DND-41 (cell line): Measurements from ENCODE around the gene GRIA4.

ENCODE experiments used
- ATAC-seq: fragments of 200-7000 bp; cut with Tn5 transposase; 3 replicates; pipeline ENCODE4 v1.9.1; 2021; ENCODE audit warnings: low read depth; ENCODE audit not compliant: insufficient read depth
- DNase-seq: peaks from one replicate; pipeline ENCODE4 v3.0.0-alpha.2; 2020
- H2AFZ ChIP-seq: 2 replicates; pipeline ENCODE4 v1.6.0; 2012; ENCODE audit warnings: low read depth, low read length
- H3K27ac ChIP-seq: 2 replicates; pipeline ENCODE4 v1.5.1; 2012; ENCODE audit warnings: low read length, inconsistent platforms
- H3K27me3 ChIP-seq: fragments of 200-600 bp; sonication (generic); 2 replicates; pipeline ENCODE4 v1.6.0; 2012; ENCODE audit warnings: low read length, mild to moderate bottlenecking, inconsistent platforms; ENCODE audit not compliant: insufficient read depth, poor library complexity
- H3K36me3 ChIP-seq: 2 replicates; pipeline ENCODE4 v1.5.1; 2012; ENCODE audit warnings: low read length, inconsistent platforms; ENCODE audit not compliant: insufficient read depth
- H3K4me1 ChIP-seq: 2 replicates; pipeline ENCODE4 v1.5.1; 2012; ENCODE audit warnings: mild to moderate bottlenecking, low read length; ENCODE audit not compliant: insufficient read depth
- H3K4me2 ChIP-seq: 2 replicates; pipeline ENCODE4 v1.6.0; 2012; ENCODE audit warnings: mild to moderate bottlenecking, moderate library complexity, low read length, inconsistent platforms; ENCODE audit not compliant: insufficient read depth
- H3K4me3 ChIP-seq, 2 experiments: fragments of 200-600 bp in 1 of 2; shearing (Covaris generic) in 1 of 2; 2 replicates each; pipeline ENCODE4 v1.5.1; 2012 to 2016; ENCODE audit warnings: inconsistent platforms in 2 of 2, low read length in 2 of 2, mild to moderate bottlenecking in 2 of 2, low read depth in 1 of 2, moderate library complexity in 1 of 2
- H3K79me2 ChIP-seq: 2 replicates; pipeline ENCODE4 v1.6.0; 2012; ENCODE audit warnings: low read length, inconsistent platforms; ENCODE audit not compliant: insufficient read depth
- H3K9ac ChIP-seq: 2 replicates; pipeline ENCODE4 v1.6.0; 2012; ENCODE audit warnings: low read depth, mild to moderate bottlenecking, inconsistent platforms, low read length, moderate library complexity
- H3K9me3 ChIP-seq: 2 replicates; pipeline ENCODE4 v1.5.1; 2012; ENCODE audit warnings: low read length, moderate library complexity, mild to moderate bottlenecking, inconsistent platforms; ENCODE audit not compliant: insufficient read depth, severe bottlenecking
- H4K20me1 ChIP-seq: 2 replicates; pipeline ENCODE4 v1.6.0; 2012; ENCODE audit warnings: low read length; ENCODE audit not compliant: insufficient read depth
- EZH2 ChIP-seq: IDR thresholded peaks from 3 replicates; pipeline ENCODE4 v1.6.1; 2012; ENCODE audit warnings: borderline replicate concordance, low read depth, mild to moderate bottlenecking, moderate library complexity, low read length, inconsistent platforms; ENCODE audit not compliant: severe bottlenecking
- TF ChIP-seq, protein P1 (sequence below): IDR thresholded peaks from 2 replicates; pipeline ENCODE4 v1.5.1; 2012; ENCODE audit warnings: borderline replicate concordance, low read length, moderate library complexity, mild to moderate bottlenecking; ENCODE audit not compliant: poor library complexity, severe bottlenecking; ENCODE audit errors: extremely low read depth

Gene GRIA4

DNA sequence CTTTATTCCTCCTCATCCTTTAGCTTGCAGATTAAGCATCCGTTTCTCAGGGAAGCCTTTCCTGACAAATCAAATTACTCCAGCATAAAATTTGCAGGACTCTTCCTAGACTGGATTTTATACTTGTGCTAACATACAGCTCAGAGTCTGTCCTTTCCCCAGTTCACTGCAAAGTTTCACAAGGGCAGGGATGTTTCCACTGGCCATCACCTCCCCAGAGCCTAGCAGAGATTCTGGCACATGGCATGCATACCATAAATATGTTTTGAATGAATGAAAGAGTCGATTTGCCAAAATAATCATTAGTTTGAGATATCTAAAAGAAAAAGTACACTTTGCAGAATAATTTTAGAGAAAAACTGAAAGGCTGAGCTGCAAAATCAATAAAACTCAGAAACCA lies 401.6 kb downstream of the GRIA4 start:
- H3K79me2 ChIP-seq: peaks cover 73% of the 10 kb centered on the region
- H3K9ac ChIP-seq: no peak overlapping the region
- H3K9me3 ChIP-seq: no peaks in the 10 kb centered on the region
- H3K4me1 ChIP-seq: peaks cover 6% of the 10 kb centered on the region
- H3K4me2 ChIP-seq: no peak overlapping the region
- no peak overlapping the region for H2AFZ ChIP-seq
- H3K27ac ChIP-seq: no peak overlapping the region
- peaks cover 6% of the 10 kb centered on the region; the same call in 1 of the 2 replicates for H4K20me1 ChIP-seq
- DNase-seq (no peak), ATAC-seq (no peak)
- no peak for TF ChIP-seq EZH2
- TF ChIP-seq, protein P1, sequence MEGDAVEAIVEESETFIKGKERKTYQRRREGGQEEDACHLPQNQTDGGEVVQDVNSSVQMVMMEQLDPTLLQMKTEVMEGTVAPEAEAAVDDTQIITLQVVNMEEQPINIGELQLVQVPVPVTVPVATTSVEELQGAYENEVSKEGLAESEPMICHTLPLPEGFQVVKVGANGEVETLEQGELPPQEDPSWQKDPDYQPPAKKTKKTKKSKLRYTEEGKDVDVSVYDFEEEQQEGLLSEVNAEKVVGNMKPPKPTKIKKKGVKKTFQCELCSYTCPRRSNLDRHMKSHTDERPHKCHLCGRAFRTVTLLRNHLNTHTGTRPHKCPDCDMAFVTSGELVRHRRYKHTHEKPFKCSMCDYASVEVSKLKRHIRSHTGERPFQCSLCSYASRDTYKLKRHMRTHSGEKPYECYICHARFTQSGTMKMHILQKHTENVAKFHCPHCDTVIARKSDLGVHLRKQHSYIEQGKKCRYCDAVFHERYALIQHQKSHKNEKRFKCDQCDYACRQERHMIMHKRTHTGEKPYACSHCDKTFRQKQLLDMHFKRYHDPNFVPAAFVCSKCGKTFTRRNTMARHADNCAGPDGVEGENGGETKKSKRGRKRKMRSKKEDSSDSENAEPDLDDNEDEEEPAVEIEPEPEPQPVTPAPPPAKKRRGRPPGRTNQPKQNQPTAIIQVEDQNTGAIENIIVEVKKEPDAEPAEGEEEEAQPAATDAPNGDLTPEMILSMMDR: no peak
- peaks cover 56% of the 10 kb centered on the region for H3K36me3 ChIP-seq
- no peak overlapping the region for H3K4me3 ChIP-seq
- no peaks in the 10 kb centered on the region for H3K27me3 ChIP-seq

DNA sequence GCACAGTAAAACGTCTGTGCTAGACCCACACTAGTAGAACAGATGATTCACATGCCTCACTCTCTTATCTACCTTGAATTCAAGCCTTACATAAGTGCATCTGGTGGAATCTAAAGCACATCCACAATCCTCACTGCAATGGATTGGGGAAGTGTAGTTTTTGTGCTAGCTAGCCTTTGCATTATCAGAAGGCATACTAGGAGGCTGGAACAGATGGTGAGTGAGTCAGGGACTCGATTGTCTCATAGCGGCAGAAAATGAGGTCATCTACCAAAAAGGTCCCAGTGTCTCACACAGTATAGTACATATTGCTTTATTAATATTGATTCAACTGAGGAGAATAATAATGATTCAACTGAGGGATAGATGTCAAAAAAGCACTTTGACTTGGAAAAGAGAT lies 402.9 kb downstream of the GRIA4 start:
- Histone ChIP-seq H3K27me3 (no peaks in the 10 kb centered on the region), H3K9ac (no peak overlapping the region), H2AFZ (no peak overlapping the region), H3K9me3 (no peaks in the 10 kb centered on the region), H3K79me2 (peaks cover 77% of the 10 kb centered on the region), H3K4me3 (no peak overlapping the region), H3K27ac (no peak overlapping the region), H4K20me1 (peaks cover 9% of the 10 kb centered on the region; the same call in 1 of the 2 replicates), H3K36me3 (peaks cover 46% of the 10 kb centered on the region), H3K4me2 (no peak overlapping the region), H3K4me1 (peaks cover 16% of the 10 kb centered on the region)
- DNase-seq: no peak
- no peak for TF ChIP-seq EZH2
- TF ChIP-seq, protein P1: no peak
- ATAC-seq: no peak; the same call in 2 of the 3 replicates

DNA sequence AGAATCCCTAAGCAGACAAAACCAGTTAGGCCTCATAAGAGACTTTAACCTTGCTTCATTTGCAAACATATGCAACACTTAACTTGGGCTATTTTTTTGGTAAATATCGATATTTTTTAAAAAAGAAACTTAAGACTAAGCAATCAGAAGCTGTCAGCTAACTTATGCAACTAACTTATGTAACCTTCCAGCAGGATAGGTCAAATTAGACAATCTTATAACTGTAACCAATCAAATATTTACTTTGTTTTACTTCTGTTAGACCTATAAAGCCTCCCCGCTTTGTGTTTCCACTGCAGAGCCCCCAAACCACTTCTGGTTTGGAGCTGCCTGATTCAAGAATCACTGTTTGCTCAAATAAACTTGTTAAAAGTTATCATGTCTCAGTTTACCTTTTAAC lies 404.2 kb downstream of the GRIA4 start:
- H3K4me2 ChIP-seq: no peak overlapping the region
- no peak overlapping the region for H2AFZ ChIP-seq
- no peak overlapping the region for H3K9ac ChIP-seq
- H3K4me1 ChIP-seq: peaks cover 28% of the 10 kb centered on the region
- peaks cover 85% of the 10 kb centered on the region for H3K79me2 ChIP-seq
- no peaks in the 10 kb centered on the region for H3K27me3 ChIP-seq
- H4K20me1 ChIP-seq: peaks cover 9% of the 10 kb centered on the region; the same call in 1 of the 2 replicates
- ATAC-seq: no peak
- peaks cover 33% of the 10 kb centered on the region for H3K36me3 ChIP-seq
- H3K9me3 ChIP-seq: no peaks in the 10 kb centered on the region
- DNase-seq: no peak
- H3K4me3 ChIP-seq: no peak overlapping the region
- H3K27ac ChIP-seq: no peak overlapping the region
- TF ChIP-seq EZH2: no peak
- TF ChIP-seq, protein P1: no peak

DNA sequence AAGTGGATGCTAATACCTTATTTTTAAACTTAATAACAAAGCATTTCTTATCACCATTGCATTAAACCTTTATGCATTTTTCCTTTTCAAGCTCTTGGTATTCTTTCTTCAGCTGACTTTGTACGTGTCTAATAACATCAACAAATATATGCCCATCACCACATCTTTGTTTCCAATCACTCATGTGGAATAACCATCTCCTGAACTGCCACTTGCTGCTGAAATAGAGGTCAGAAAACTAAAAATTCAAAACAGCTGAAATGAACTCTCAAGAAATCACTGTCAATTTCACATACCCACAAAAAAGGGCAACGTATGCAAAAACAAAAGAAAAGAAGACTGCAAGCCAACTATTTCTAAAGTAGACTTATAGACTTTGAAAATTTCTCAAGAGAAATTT lies 404.7 kb downstream of the GRIA4 start:
- ATAC-seq (no peak), DNase-seq (no peak)
- H3K27me3 ChIP-seq: no peaks in the 10 kb centered on the region
- H4K20me1 ChIP-seq: peaks cover 9% of the 10 kb centered on the region; the same call in 1 of the 2 replicates
- H3K79me2 ChIP-seq: peaks cover 90% of the 10 kb centered on the region
- H3K9me3 ChIP-seq: no peaks in the 10 kb centered on the region
- no peak overlapping the region for H3K9ac ChIP-seq
- H3K4me3 ChIP-seq: no peak overlapping the region
- peaks cover 30% of the 10 kb centered on the region for H3K36me3 ChIP-seq
- H3K4me2 ChIP-seq: no peak overlapping the region
- H2AFZ ChIP-seq: no peak overlapping the region
- no peak overlapping the region for H3K27ac ChIP-seq
- H3K4me1 ChIP-seq: peaks cover 34% of the 10 kb centered on the region
- no peak for TF ChIP-seq EZH2
- TF ChIP-seq, protein P1: no peak
